GM12878 (cell line): ENCODE measurements around the gene FMNL2. TPM values are rescaled to one million over a fixed set of nuclear protein-coding genes. Genes with fewer than 3 reads are reported as not detected.

Source experiments
- ATAC-seq: fragments of 200-7000 bp; cut with Tn5 transposase; 3 replicates; pipeline ENCODE4 v1.9.1; 2020; ENCODE audit warnings: mild to moderate bottlenecking, moderate library complexity
- BruUV-seq: library from RNA; stranded (reverse); fragments of 400-500 nt; replicated peaks from 2 replicates; lab custom pipeline; 2021; lab: Mats Ljungman, UMichigan
- CTCF ChIA-PET: fragments of 300-600 bp; sonication (Branson Sonifier 250); formaldehyde crosslinking; extraction: SDS; loops from one replicate; lab custom pipeline; 2021; ENCODE audit warnings: inconsistent platforms; lab: Yijun Ruan, JAX
- POLR2A ChIA-PET: fragments of 350-600 bp; formaldehyde crosslinking; extraction: SDS; loops from one replicate; lab custom pipeline; 2021; ENCODE audit warnings: inconsistent platforms; lab: Charles Lee
- RAD21 ChIA-PET: fragments of 300-600 bp; sonication (Branson Sonifier 250); formaldehyde crosslinking; loops from one replicate; lab custom pipeline; 2023; ENCODE audit warnings: antibody characterized with exemption; ENCODE audit not compliant: unreplicated experiment; lab: Charles Lee
- SMC1A ChIA-PET: fragments of 300-600 bp; sonication (Branson Sonifier 250); formaldehyde crosslinking; loops from one replicate; lab custom pipeline; 2023; ENCODE audit not compliant: unreplicated experiment, uncharacterized antibody; lab: Charles Lee
- DNase-seq: peaks from one replicate; pipeline ENCODE4 v3.0.0-alpha.2; 2011; ENCODE audit warnings: low read depth, low spot score
- FAIRE-seq: peaks from 3 replicates; lab custom pipeline; 2011; peaks lifted over from hg19 to GRCh38; lab: Jason Lieb, UNC
- H2AFZ ChIP-seq: 2 replicates; pipeline ENCODE4 v1.6.0; 2011; ENCODE audit warnings: low read depth, low read length, control low read depth; ENCODE audit not compliant: control insufficient read depth
- H3K27ac ChIP-seq: 2 replicates; pipeline ENCODE4 v1.5.1; 2011; ENCODE audit warnings: control low read depth; ENCODE audit not compliant: control insufficient read depth, insufficient read depth
- H3K27me3 ChIP-seq, 2 experiments: replicated peaks in 1 of 2; 2 replicates each; pipeline versions ENCODE4 v1.6.0 to v1.6.1; 2011; ENCODE audit warnings: low read length in 1 of 2; ENCODE audit not compliant: control insufficient read depth in 2 of 2, insufficient read depth in 2 of 2
- H3K36me3 ChIP-seq, 2 experiments: 2 replicates each; pipeline ENCODE4 v1.5.1; 2011; ENCODE audit warnings: low read length in 1 of 2; ENCODE audit not compliant: control insufficient read depth in 2 of 2, insufficient read depth in 2 of 2
- H3K4me1 ChIP-seq: 2 replicates; pipeline ENCODE4 v1.6.1; 2011; ENCODE audit warnings: mild to moderate bottlenecking, low read length, moderate library complexity, mixed read lengths; ENCODE audit not compliant: control insufficient read depth, insufficient read depth
- H3K4me2 ChIP-seq: 2 replicates; pipeline ENCODE4 v1.6.0; 2011; ENCODE audit warnings: control low read depth; ENCODE audit not compliant: control insufficient read depth, insufficient read depth
- H3K4me3 ChIP-seq: fragments of 200-600 bp; sonication (generic); 2 replicates; pipeline ENCODE4 v1.5.1; 2016
- H3K79me2 ChIP-seq: 2 replicates; pipeline ENCODE4 v1.6.0; 2011; ENCODE audit warnings: low read length; ENCODE audit not compliant: control insufficient read depth, insufficient read depth
- H3K9ac ChIP-seq: 2 replicates; pipeline ENCODE4 v1.8.0; 2011; ENCODE audit warnings: low read length, control low read depth, mixed read lengths; ENCODE audit not compliant: control insufficient read depth, insufficient read depth
- H3K9me3 ChIP-seq: replicated peaks from 3 replicates; pipeline ENCODE4 v1.5.1; 2011; ENCODE audit warnings: mild to moderate bottlenecking, low read length; ENCODE audit not compliant: control insufficient read depth, insufficient read depth
- H4K20me1 ChIP-seq: 2 replicates; pipeline ENCODE4 v1.6.0; 2011; ENCODE audit not compliant: control insufficient read depth, insufficient read depth
- CHD2 ChIP-seq: IDR thresholded peaks from 2 replicates; pipeline ENCODE4 v1.6.1; 2011; ENCODE audit warnings: low read depth, low read length, improper control_type of control experiment, borderline replicate concordance
- GATAD2B ChIP-seq: fragments of 450-650 bp; conservative IDR thresholded peaks from 2 replicates; pipeline ENCODE4 v1.6.1; 2017; ENCODE audit warnings: low read depth, mild to moderate bottlenecking, moderate library complexity
- HCFC1 ChIP-seq: fragments of 150-350 bp; IDR thresholded peaks from 2 replicates; pipeline ENCODE4 v1.6.1; 2014; ENCODE audit warnings: low read length
- HDGF ChIP-seq: fragments of 450-650 bp; IDR thresholded peaks from 2 replicates; pipeline ENCODE4 v1.6.1; 2016; ENCODE audit warnings: antibody characterized with exemption
- MXI1 ChIP-seq: fragments of 150-350 bp; IDR thresholded peaks from 2 replicates; pipeline ENCODE4 v1.6.1; 2011; ENCODE audit warnings: low read depth, mild to moderate bottlenecking, inconsistent platforms, low read length, improper control_type of control experiment
- NFYB ChIP-seq: IDR thresholded peaks from 2 replicates; pipeline ENCODE4 v1.6.1; 2011; ENCODE audit warnings: low read depth, mild to moderate bottlenecking, low read length, improper control_type of control experiment, moderate library complexity; ENCODE audit not compliant: insufficient read depth
- NRF1 ChIP-seq: conservative IDR thresholded peaks from 2 replicates; pipeline ENCODE4 v1.6.1; 2011; ENCODE audit warnings: mild to moderate bottlenecking, low read depth, low read length, improper control_type of control experiment
- PBX3 ChIP-seq: IDR thresholded peaks from 2 replicates; pipeline ENCODE4 v1.6.1; 2011; ENCODE audit warnings: mild to moderate bottlenecking, low read depth, low read length, moderate library complexity; ENCODE audit not compliant: insufficient replicate concordance
- RBBP5 ChIP-seq: fragments of 200-600 bp; sonication (generic); conservative IDR thresholded peaks from 2 replicates; pipeline ENCODE4 v1.6.1; 2016
- RELB ChIP-seq: fragments of 450-650 bp; IDR thresholded peaks from 2 replicates; pipeline ENCODE4 v1.6.1; 2017; ENCODE audit warnings: low read depth, mild to moderate bottlenecking, moderate library complexity
- SMAD1 ChIP-seq: fragments of 450-650 bp; IDR thresholded peaks from 2 replicates; pipeline ENCODE4 v1.6.1; 2018; ENCODE audit warnings: mild to moderate bottlenecking, low read depth; ENCODE audit not compliant: partially characterized antibody
- SREBF1 ChIP-seq: IDR thresholded peaks from 2 replicates; pipeline ENCODE4 v1.6.1; 2012; ENCODE audit warnings: mild to moderate bottlenecking, low read length
- SUPT20H ChIP-seq: IDR thresholded peaks from 2 replicates; pipeline ENCODE4 v1.6.1; 2011; ENCODE audit warnings: low read depth, mild to moderate bottlenecking, low read length, moderate library complexity, borderline replicate concordance; ENCODE audit not compliant: control insufficient read depth
- ZBTB11 ChIP-seq: fragments of 450-650 bp; formaldehyde crosslinking; IDR thresholded peaks from 2 replicates; pipeline ENCODE4 v1.5.0; 2022; ENCODE audit warnings: mild to moderate bottlenecking, missing genetic modification characterization
- ZNF217 ChIP-seq: fragments of 450-650 bp; IDR thresholded peaks from 2 replicates; pipeline ENCODE4 v1.6.1; 2017; ENCODE audit warnings: antibody characterized with exemption, mild to moderate bottlenecking
- WGBS: methylation state at CpG from one replicate; pipeline ENCODE4 v1.1.6; 2016; ENCODE audit warnings: low lambda C conversion rate; ENCODE audit not compliant: insufficient replicate concordance, insufficient coverage; ENCODE audit errors: missing lambda C conversion rate; 5-methylcytosine and 5-hydroxymethylcytosine counted together
- in situ Hi-C: fragments of 300-500 bp; cut with MboI; formaldehyde crosslinking; loops from 9 replicates; pipeline ENCODE4 v1.14.3; 2018; ENCODE audit warnings: mixed read lengths
- intact Hi-C: fragments of 100-400 bp; cut with micrococcal nuclease; formaldehyde crosslinking; loops from one replicate; pipeline ENCODE4 v1.14.2; 2022; ENCODE audit not compliant: unreplicated experiment
- polyA plus RNA-seq, 11 experiments: library from polyadenylated mRNA; depleted of rRNA in 4 of 11; unstranded in 6 of 11; stranded (reverse) in 5 of 11; fragments of >200 nt; fragmentation: Nextera tagmentation in 4 of 11; fragmentation: Illumina TruSeq in 1 of 11; extraction: Ambion mirVana in 4 of 11; extraction: Trizol in 1 of 11; gene quantifications; 1 replicate in 1 of 11; 2 replicates in 10 of 11; pipeline versions ENCODE4 v1.2.1 to v1.2.3, GENCODE V29; 2011 to 2016; ENCODE audit warnings: inconsistent platforms in 2 of 11, missing spikeins in 2 of 11, low read depth in 1 of 11
- total RNA-seq, 4 experiments: library from RNA; depleted of rRNA in 3 of 4; stranded (reverse); fragments of >200 nt in 3 of 4; fragmentation: Illumina TruSeq in 1 of 4; extraction: Trizol in 1 of 4; gene quantifications; 2 replicates each; pipeline versions ENCODE4 v1.2.1 to v1.2.3, GENCODE V29; 2013 to 2021

The FMNL2 gene
- total and polyA plus RNA-seq, 10 of the 15 experiments (the other 5 are each of a cell fraction or from before 2014, with no cell fraction given) = 0.13 to 9.9 (median 0.35) TPM

- no peaks in the 10 kb centered on the region for H3K27me3 ChIP-seq
- in situ Hi-C loops (no loop called here), intact Hi-C loops (no loop called here)
- H2AFZ ChIP-seq = no peak overlapping the region
- TF ChIP-seq ZNF217 (no peak), SMAD1 (no peak), SUPT20H (no peak), PBX3 (no peak), RELB (no peak), NFYB (no peak), MXI1 (no peak), ZBTB11 (CRISPR knock-in tag) (no peak), HCFC1 (no peak), NRF1 (no peak), RBBP5 (no peak), GATAD2B (no peak), SREBF1 (no peak), HDGF (no peak), CHD2 (no peak)
- no peaks in the 10 kb centered on the region for H4K20me1 ChIP-seq
- H3K27ac ChIP-seq = no peak overlapping the region
- H3K36me3 ChIP-seq = peaks cover 0 to 1% of the 10 kb centered on the region in 2 experiments; a peak in 1 of 4 replicates
- ChIA-PET RAD21 (no interaction called here), SMC1A (interaction anchor here (0.5 to 2.9 kb wide), 9 partner anchors 9 to 602 kb away, joined by 3 to 18 read pairs (median 4); partner anchors contain the start of gene STAM2), CTCF (interaction anchor here (0.6 to 4.0 kb wide), 6 partner anchors 11 to 610 kb away, joined by 3 to 33 read pairs (median 4); no protein-coding TSS in a partner anchor), POLR2A (no interaction called here)
- ATAC-seq = no peak
- WGBS = 97% methylated on average over 3 of the region's 3 CpGs
- no peak overlapping the region for H3K4me2 ChIP-seq
- H3K4me3 ChIP-seq = no peak overlapping the region
- DNase-seq = no peak
- no TSS peak for BruUV-seq
- H3K9ac ChIP-seq = no peak overlapping the region
- no peaks in the 10 kb centered on the region for H3K79me2 ChIP-seq
- FAIRE-seq = no peak
- H3K4me1 ChIP-seq = no peaks in the 10 kb centered on the region
- H3K9me3 ChIP-seq = no peaks in the 10 kb centered on the region
Observed at GRCh38 chr2:152646775-152647174, 311.8 kb downstream of the FMNL2 start.
